DOHH2 (cell line): Measurements from ENCODE around the gene AP5Z1.

ENCODE experiments used
- H3F3A ChIP-seq: fragments of 200-600 bp; sonication (generic), shearing (Covaris generic); 2 replicates; pipeline ENCODE4 v1.6.0; 2016; ENCODE audit warnings: antibody characterized with exemption, mild to moderate bottlenecking; ENCODE audit not compliant: control insufficient read depth, insufficient read depth
- H3K27ac ChIP-seq: fragments of 200-600 bp; sonication (generic); 2 replicates; pipeline ENCODE4 v1.5.1; 2014; ENCODE audit warnings: low read depth, mild to moderate bottlenecking, low read length, moderate library complexity
- H3K27me3 ChIP-seq: fragments of 200-600 bp; sonication (generic); 2 replicates; pipeline ENCODE4 v1.6.1; 2014; ENCODE audit warnings: mild to moderate bottlenecking, low read length, mixed read lengths; ENCODE audit not compliant: control insufficient read depth
- H3K36me3 ChIP-seq: fragments of 200-600 bp; sonication (generic); 2 replicates; pipeline ENCODE4 v1.6.1; 2014; ENCODE audit warnings: mild to moderate bottlenecking, low read length, moderate library complexity, mixed read lengths; ENCODE audit not compliant: control insufficient read depth
- H3K4me1 ChIP-seq: fragments of 200-600 bp; sonication (generic); 2 replicates; pipeline ENCODE4 v1.6.1; 2014; ENCODE audit warnings: mild to moderate bottlenecking, low read length, mixed read lengths; ENCODE audit not compliant: control insufficient read depth
- H3K4me2 ChIP-seq: fragments of 200-600 bp; sonication (generic); 2 replicates; pipeline ENCODE4 v1.6.0; 2014; ENCODE audit warnings: mild to moderate bottlenecking, low read length, moderate library complexity
- H3K4me3 ChIP-seq: fragments of 200-600 bp; sonication (generic); 2 replicates; pipeline ENCODE4 v1.5.1; 2014; ENCODE audit warnings: mild to moderate bottlenecking, low read length, mixed read lengths
- H3K79me2 ChIP-seq: fragments of 200-600 bp; sonication (generic); 2 replicates; pipeline ENCODE4 v1.6.1; 2014; ENCODE audit warnings: mild to moderate bottlenecking, low read length, mixed read lengths; ENCODE audit not compliant: control insufficient read depth
- H3K9me2 ChIP-seq: fragments of 200-600 bp; sonication (generic); replicated peaks from 2 replicates; pipeline ENCODE4 v1.6.1; 2014; ENCODE audit warnings: mild to moderate bottlenecking, low read length, mixed read lengths; ENCODE audit not compliant: control insufficient read depth
- H3K9me3 ChIP-seq: fragments of 200-600 bp; sonication (generic); 2 replicates; pipeline ENCODE4 v1.6.1; 2014; ENCODE audit warnings: antibody characterized with exemption, low read length, mixed read lengths; ENCODE audit not compliant: control insufficient read depth, insufficient read depth
- H4K20me1 ChIP-seq: fragments of 200-600 bp; sonication (generic); 2 replicates; pipeline ENCODE4 v1.6.0; 2014; ENCODE audit warnings: low read depth, mild to moderate bottlenecking, antibody characterized with exemption, low read length, moderate library complexity; ENCODE audit not compliant: control insufficient read depth, insufficient read depth
- CTCF ChIP-seq: fragments of 200-600 bp; sonication (generic); IDR thresholded peaks from one replicate; pipeline ENCODE4 v1.5.1; 2014; ENCODE audit warnings: antibody characterized with exemption, mild to moderate bottlenecking, low read depth, low read length; ENCODE audit not compliant: poor library complexity, severe bottlenecking
- EZH2phosphoT487 ChIP-seq: fragments of 200-600 bp; sonication (generic); IDR thresholded peaks from 2 replicates; pipeline ENCODE4 v1.6.1; 2017; ENCODE audit warnings: borderline replicate concordance, mild to moderate bottlenecking, antibody characterized with exemption, low read length, moderate library complexity, mixed read lengths

AP5Z1 gene

DNA sequence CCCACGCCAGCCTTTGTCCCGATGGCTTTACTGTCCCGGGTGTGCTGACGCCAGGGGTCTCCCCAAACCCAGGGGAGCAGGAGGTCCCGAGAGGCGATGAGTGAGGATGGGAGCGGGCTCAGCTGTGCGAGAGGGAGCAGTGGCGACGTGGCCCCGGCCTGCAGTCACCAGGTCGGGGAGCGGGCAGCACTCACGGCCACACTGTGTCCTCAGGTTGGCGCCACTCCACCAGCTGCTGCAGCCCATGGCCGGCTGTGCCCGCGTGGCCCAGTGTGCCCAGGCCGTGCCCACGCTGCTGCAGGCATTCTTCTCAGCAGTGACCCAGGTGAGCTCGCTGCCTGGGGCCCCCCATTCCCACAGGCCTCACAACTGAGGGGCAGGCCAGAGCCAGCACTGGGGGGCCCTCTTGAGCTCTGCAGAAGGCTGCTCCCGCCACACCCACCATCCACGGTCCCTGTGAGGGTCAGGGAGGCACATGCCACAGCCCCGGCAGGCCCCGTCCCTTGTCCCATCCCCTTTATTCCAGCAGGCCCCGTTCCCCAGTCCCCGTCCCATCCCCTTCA lies 13.3 kb downstream of the AP5Z1 start:
- Histone ChIP-seq H3K36me3 (peaks cover 72% of the 10 kb centered on the region), H3F3A (no peaks in the 10 kb centered on the region), H3K27me3 (no peaks in the 10 kb centered on the region), H3K27ac (no peak overlapping the region), H3K79me2 (no peaks in the 10 kb centered on the region), H4K20me1 (no peaks in the 10 kb centered on the region), H3K9me3 (no peaks in the 10 kb centered on the region), H3K4me1 (no peaks in the 10 kb centered on the region), H3K4me3 (no peak overlapping the region), H3K9me2 (no peaks in the 10 kb centered on the region), H3K4me2 (no peak overlapping the region)
- TF ChIP-seq EZH2phosphoT487, result no peak
- no peak for TF ChIP-seq CTCF

DNA sequence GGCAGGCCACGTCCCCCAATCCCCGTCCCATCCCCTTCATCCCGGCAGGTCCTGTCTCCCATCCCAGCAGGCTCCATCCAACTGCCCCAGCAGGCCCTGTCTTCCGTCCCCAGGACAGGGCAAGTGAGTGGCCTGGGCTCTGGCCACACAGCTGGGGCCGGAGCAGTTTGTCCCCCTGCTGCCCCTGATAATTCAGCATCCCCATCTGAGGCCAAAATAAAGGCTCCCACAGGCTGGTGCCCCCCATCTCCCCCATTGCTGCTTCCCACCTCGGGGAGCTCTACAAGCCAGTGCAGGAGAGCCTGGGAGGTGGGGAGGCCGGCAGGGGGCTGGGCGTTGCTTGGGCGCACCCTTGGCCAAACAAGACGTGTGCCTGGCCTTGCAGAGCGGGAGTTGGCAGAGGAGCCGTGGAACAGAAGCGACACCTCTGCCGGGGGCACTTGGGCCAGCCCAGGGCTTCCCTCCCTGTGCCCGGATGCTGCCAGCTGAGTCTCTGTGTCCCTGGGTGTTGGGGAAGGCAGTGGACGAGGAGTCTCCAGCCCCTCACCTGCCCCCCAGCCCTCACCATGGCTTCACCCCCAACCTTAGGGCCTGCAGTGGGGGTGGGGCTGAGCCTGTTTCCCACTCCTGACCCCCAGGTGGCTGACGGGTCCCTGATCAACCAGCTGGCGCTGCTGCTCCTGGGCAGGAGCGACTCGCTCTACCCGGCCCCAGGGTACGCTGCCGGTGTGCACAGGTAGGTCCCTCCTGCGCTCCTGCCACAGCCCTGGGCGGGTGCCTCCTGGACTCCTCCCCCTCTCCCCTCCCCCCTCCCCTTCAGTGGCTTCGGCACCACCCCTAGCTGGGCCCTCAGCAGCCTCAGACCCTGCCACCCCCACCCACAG lies 14.0 kb downstream of the AP5Z1 start:
- Histone ChIP-seq H3K9me2 (no peaks in the 10 kb centered on the region), H3K4me2 (no peak overlapping the region), H4K20me1 (no peaks in the 10 kb centered on the region), H3K4me3 (no peak overlapping the region), H3K27me3 (no peaks in the 10 kb centered on the region), H3K36me3 (peaks cover 69% of the 10 kb centered on the region), H3K4me1 (no peaks in the 10 kb centered on the region), H3K9me3 (no peaks in the 10 kb centered on the region), H3F3A (no peaks in the 10 kb centered on the region), H3K27ac (no peak overlapping the region), H3K79me2 (no peaks in the 10 kb centered on the region)
- TF ChIP-seq EZH2phosphoT487 (no peak), CTCF (no peak)

GRCh38 chr7:4790078-4790465 lies 14.6 kb downstream of the AP5Z1 start:
- Histone ChIP-seq H3K4me1 (no peaks in the 10 kb centered on the region), H3K36me3 (peaks cover 65% of the 10 kb centered on the region), H3K9me2 (no peaks in the 10 kb centered on the region), H3K79me2 (no peaks in the 10 kb centered on the region), H4K20me1 (no peaks in the 10 kb centered on the region), H3K9me3 (no peaks in the 10 kb centered on the region), H3K27ac (no peak overlapping the region), H3K4me3 (no peak overlapping the region), H3F3A (no peaks in the 10 kb centered on the region), H3K27me3 (no peaks in the 10 kb centered on the region), H3K4me2 (no peak overlapping the region)
- TF ChIP-seq CTCF, result no peak
- TF ChIP-seq EZH2phosphoT487, result no peak
